Activated naive CD4-positive, alpha-beta T cell treated with anti-CD3 and anti-CD28 coated beads, Interleukin-2, amount 50 U/mL, for 72 hours (primary cell): Measurements from ENCODE around the gene RFFL. TPM values are rescaled to one million over a fixed set of nuclear protein-coding genes. Genes with fewer than 3 reads are reported as not detected.
"Not testable (repeated sequence)": the region's sequence is repeated elsewhere in the genome, so short reads cannot be mapped to it uniquely, and the experiment has no call there.

Experiments
- ATAC-seq, 2 donors: fragments of 150-1000 bp; cut with Tn5 transposase; 2 replicates each; pipeline ENCODE4 v1.10.0; 2021; ENCODE audit warnings: mild to moderate bottlenecking in 2 of 2, moderate library complexity in 2 of 2
- DNase-seq, 2 donors: peaks; one replicate each; pipeline ENCODE4 v3.0.0; 2021 to 2022; ENCODE audit warnings: low spot score in 2 of 2
- H3K27ac Mint-ChIP-seq, 2 donors: one replicate each; pipeline ENCODE4 v1.8.0; 2022; ENCODE audit warnings: mild to moderate bottlenecking in 2 of 2, mixed read lengths in 2 of 2
- H3K36me3 Mint-ChIP-seq, 2 donors: one replicate each; pipeline ENCODE4 v1.8.0; 2022; ENCODE audit warnings: mixed read lengths in 2 of 2
- H3K9me3 Mint-ChIP-seq, 2 donors: one replicate each; pipeline ENCODE4 v1.8.0; 2022; ENCODE audit warnings: mixed read lengths in 2 of 2
- total RNA-seq, 2 donors: library from RNA; stranded (reverse); gene quantifications; one replicate each; pipeline ENCODE4 v1.2.3, GENCODE V29; 2022

The RFFL gene
- 10 to 100 TPM in 1 of 2 donors, 1 to 10 TPM in 1; 7.3 to 30.9 TPM for total RNA-seq

- H3K27ac Mint-ChIP-seq: peak within 1 kb of the TSS; percentile 69 to 81
- H3K36me3 Mint-ChIP-seq: peaks cover 21 to 30% of the 10 kb centered on the region in 2 donors
- no peaks in the 10 kb centered on the region for H3K9me3 Mint-ChIP-seq
- ATAC-seq (peak; percentile 99), DNase-seq (peak; percentile 81 to 93)
Observed at GRCh38 chr17:35063514-35064223, at the start of gene RFFL. RFFL (minus strand) TSS chr17:35063707; CDS start chr17:35026553, 37,154 bp downstream.

- not testable (repeated sequence) for ATAC-seq, H3K27ac Mint-ChIP-seq, DNase-seq, H3K9me3 Mint-ChIP-seq
- H3K36me3 Mint-ChIP-seq: peaks cover 7 to 13% of the 10 kb centered on the region in 2 donors
Observed at GRCh38 chr17:35110791-35111190, 47.3 kb upstream of the RFFL start.

GRCh38 chr17:35104844-35105450 lies 41.4 kb upstream of the RFFL start:
- H3K27ac Mint-ChIP-seq: peak overlapping the region in 1 of 2 donors; percentile 75

GRCh38 chr17:35103271-35103670 lies 39.8 kb upstream of the RFFL start:
- Mint-ChIP-seq H3K9me3 (no peaks in the 10 kb centered on the region), H3K36me3 (peaks cover 0 to 23% of the 10 kb centered on the region in 2 donors), H3K27ac (no peak overlapping the region)
- ATAC-seq (no peak), DNase-seq (no peak)

More at GRCh38 chr17:35104844-35105450, 41.4 kb upstream of the RFFL start:
- no peaks in the 10 kb centered on the region for H3K9me3 Mint-ChIP-seq
- peaks cover 0 to 23% of the 10 kb centered on the region in 2 donors for H3K36me3 Mint-ChIP-seq
- ATAC-seq (no peak), DNase-seq (no peak)

GRCh38 chr17:35101725-35102124 lies 38.2 kb upstream of the RFFL start:
- peak overlapping the region in 1 of 2 donors; percentile 31 for H3K27ac Mint-ChIP-seq
- no peak for DNase-seq

GRCh38 chr17:35101036-35101435 lies 37.5 kb upstream of the RFFL start:
- Mint-ChIP-seq H3K9me3 (no peaks in the 10 kb centered on the region), H3K36me3 (peaks cover 0 to 12% of the 10 kb centered on the region in 2 donors), H3K27ac (no peak overlapping the region)
- DNase-seq (no peak), ATAC-seq (no peak)

More at GRCh38 chr17:35101725-35102124, 38.2 kb upstream of the RFFL start:
- Mint-ChIP-seq H3K9me3 (no peaks in the 10 kb centered on the region), H3K36me3 (peaks cover 0 to 18% of the 10 kb centered on the region in 2 donors)
- peak in 1 of 2 donors; percentile 28 for ATAC-seq

- no peak for ATAC-seq
- H3K27ac Mint-ChIP-seq: peak overlapping the region in 1 of 2 donors; percentile 63
- no peak for DNase-seq
- H3K36me3 Mint-ChIP-seq: peaks cover 0 to 6% of the 10 kb centered on the region in 2 donors
- H3K9me3 Mint-ChIP-seq: no peaks in the 10 kb centered on the region
Observed at GRCh38 chr17:35099908-35100307, 36.4 kb upstream of the RFFL start.

GRCh38 chr17:35097776-35098175 lies 34.3 kb upstream of the RFFL start:
- Mint-ChIP-seq H3K36me3 (peaks cover 0 to 5% of the 10 kb centered on the region in 2 donors), H3K27ac (peak overlapping the region in 1 of 2 donors; percentile 9), H3K9me3 (no peaks in the 10 kb centered on the region)
- ATAC-seq (no peak), DNase-seq (no peak)

GRCh38 chr17:35095741-35096140 lies 32.2 kb upstream of the RFFL start:
- no peaks in the 10 kb centered on the region for H3K9me3 Mint-ChIP-seq
- DNase-seq (no peak), ATAC-seq (no peak)
- H3K27ac Mint-ChIP-seq: no peak overlapping the region
- H3K36me3 Mint-ChIP-seq: no peaks in the 10 kb centered on the region

- Mint-ChIP-seq H3K36me3 (no peaks in the 10 kb centered on the region), H3K9me3 (no peaks in the 10 kb centered on the region), H3K27ac (no peak overlapping the region)
- ATAC-seq (peak; percentile 65 to 88), DNase-seq (no peak)
Observed at GRCh38 chr17:35094902-35095301, 31.4 kb upstream of the RFFL start.

- ATAC-seq, H3K36me3 Mint-ChIP-seq, H3K9me3 Mint-ChIP-seq, DNase-seq, H3K27ac Mint-ChIP-seq: not testable (repeated sequence)
Observed at GRCh38 chr17:35090707-35091106, 27.2 kb upstream of the RFFL start.

GRCh38 chr17:35089586-35090296 lies 26.2 kb upstream of the RFFL start:
- H3K9me3 Mint-ChIP-seq: no peaks in the 10 kb centered on the region
- peaks cover 0 to 5% of the 10 kb centered on the region in 2 donors for H3K36me3 Mint-ChIP-seq
- DNase-seq (no peak), ATAC-seq (peak; percentile 37 to 48)
- H3K27ac Mint-ChIP-seq: peak overlapping the region; percentile 88 to 92

GRCh38 chr17:35088881-35089585 lies 25.5 kb upstream of the RFFL start:
- DNase-seq: peak; percentile 90 to 93
- Mint-ChIP-seq H3K36me3 (peaks cover 0 to 5% of the 10 kb centered on the region in 2 donors), H3K9me3 (no peaks in the 10 kb centered on the region), H3K27ac (peak overlapping the region; percentile 88 to 92)
- ATAC-seq: peak; percentile 74 to 80

GRCh38 chr17:35088356-35088880 lies 24.9 kb upstream of the RFFL start:
- Mint-ChIP-seq H3K9me3 (no peaks in the 10 kb centered on the region), H3K36me3 (peaks cover 0 to 5% of the 10 kb centered on the region in 2 donors), H3K27ac (peak overlapping the region; percentile 59 to 85)
- ATAC-seq: peak; percentile 4 to 10
- DNase-seq: peak in 1 of 2 donors; percentile 27

GRCh38 chr17:35087731-35088355 lies 24.3 kb upstream of the RFFL start:
- Mint-ChIP-seq H3K9me3 (no peaks in the 10 kb centered on the region), H3K36me3 (peaks cover 0 to 5% of the 10 kb centered on the region in 2 donors), H3K27ac (peak overlapping the region; percentile 59 to 85)
- DNase-seq (no peak), ATAC-seq (peak; percentile 0 to 1)
